HepG2 (cell line): ENCODE measurements around the gene GDF7. TPM values are rescaled to one million over a fixed set of nuclear protein-coding genes. Genes with fewer than 3 reads are reported as not detected.

Experiments used
- ARID2 ChIP-seq: sonication (generic); formaldehyde crosslinking; IDR thresholded peaks from 2 replicates; pipeline ENCODE4 v1.8.1; 2022; ENCODE audit warnings: mild to moderate bottlenecking, missing genetic modification reagents, borderline replicate concordance
- CBFB ChIP-seq: sonication (generic); formaldehyde crosslinking; IDR thresholded peaks from 2 replicates; pipeline ENCODE4 v1.4.0; 2020; ENCODE audit warnings: missing genetic modification reagents
- CCAR2 ChIP-seq: fragments of 200-400 bp; formaldehyde crosslinking; optimal IDR thresholded peaks from 2 replicates; pipeline ENCODE3; 2018; ENCODE audit warnings: low read depth, mild to moderate bottlenecking, low read length, moderate library complexity
- KLF13 ChIP-seq: sonication (generic); formaldehyde crosslinking; IDR thresholded peaks from 2 replicates; pipeline ENCODE4 v1.4.0; 2020; ENCODE audit warnings: mild to moderate bottlenecking, missing genetic modification reagents
- MEF2D ChIP-seq: sonication (generic); formaldehyde crosslinking; IDR thresholded peaks from 2 replicates; pipeline ENCODE4 v1.5.1; 2020; ENCODE audit warnings: mild to moderate bottlenecking, missing genetic modification reagents
- MLLT10 ChIP-seq: sonication (generic); formaldehyde crosslinking; IDR thresholded peaks from 2 replicates; pipeline ENCODE4 v1.4.0; 2020; ENCODE audit warnings: missing genetic modification reagents
- MXI1 ChIP-seq: IDR thresholded peaks from 3 replicates; pipeline ENCODE4 v1.6.1; 2012; ENCODE audit warnings: low read depth, low read length, inconsistent platforms, borderline replicate concordance
- NKX3-1 ChIP-seq: sonication (generic); formaldehyde crosslinking; IDR thresholded peaks from 2 replicates; pipeline ENCODE4 v1.5.0; 2020; ENCODE audit warnings: missing genetic modification reagents
- PAF1 ChIP-seq: IDR thresholded peaks from 2 replicates; pipeline ENCODE4 v1.6.1; 2016; ENCODE audit warnings: missing genetic modification reagents, missing compliant biosample characterization
- POLR2A ChIP-seq, 2 experiments: IDR thresholded peaks; 2 replicates each; pipeline ENCODE4 v1.6.1; 2011; ENCODE audit warnings: low read depth in 2 of 2, low read length in 2 of 2, mild to moderate bottlenecking in 1 of 2, moderate library complexity in 1 of 2; ENCODE audit not compliant: insufficient read depth in 1 of 2
- RBM39 ChIP-seq: fragments of 200-400 bp; formaldehyde crosslinking; IDR thresholded peaks from one replicate; pipeline ENCODE4 v1.6.1; 2018; ENCODE audit warnings: antibody characterized with exemption, mild to moderate bottlenecking, low read depth, low read length; ENCODE audit not compliant: poor library complexity, severe bottlenecking
- REXO4 ChIP-seq: sonication (generic); formaldehyde crosslinking; IDR thresholded peaks from 2 replicates; pipeline ENCODE4 v1.8.0; 2022; ENCODE audit warnings: missing genetic modification reagents, mild to moderate bottlenecking, borderline replicate concordance
- SMC3 ChIP-seq: IDR thresholded peaks from 2 replicates; pipeline ENCODE4 v1.6.1; 2011; ENCODE audit warnings: low read length, improper control_type of control experiment
- ZFP82 ChIP-seq: sonication (generic); formaldehyde crosslinking; IDR thresholded peaks from 2 replicates; pipeline ENCODE4 v1.5.1; 2020; ENCODE audit warnings: mild to moderate bottlenecking, missing genetic modification reagents, borderline replicate concordance
- ZNF143 ChIP-seq: sonication (generic); formaldehyde crosslinking; IDR thresholded peaks from 2 replicates; pipeline ENCODE4 v1.4.0; 2020; ENCODE audit warnings: missing genetic modification reagents
- ZNF234 ChIP-seq: sonication (generic); formaldehyde crosslinking; conservative IDR thresholded peaks from 2 replicates; pipeline ENCODE4 v1.5.1; 2020; ENCODE audit warnings: mild to moderate bottlenecking, missing genetic modification reagents
- ZNF644 ChIP-seq: IDR thresholded peaks from 2 replicates; pipeline ENCODE4 v1.6.1; 2016; ENCODE audit warnings: low read depth
- ZNF773 ChIP-seq: sonication (generic); formaldehyde crosslinking; IDR thresholded peaks from 2 replicates; pipeline ENCODE4 v1.4.0; 2020; ENCODE audit warnings: missing genetic modification reagents, borderline replicate concordance
- ZSCAN29 ChIP-seq: sonication (generic); formaldehyde crosslinking; conservative IDR thresholded peaks from 2 replicates; pipeline ENCODE4 v1.4.0; 2020; ENCODE audit warnings: mild to moderate bottlenecking, missing genetic modification reagents
- polyA plus RNA-seq, 8 experiments: library from polyadenylated mRNA; depleted of rRNA in 3 of 8; stranded (reverse) in 7 of 8; unstranded in 1 of 8; fragments of >200 nt; fragmentation: Illumina TruSeq in 4 of 8; extraction: Trizol in 4 of 8; gene quantifications; 2 replicates each; pipeline versions ENCODE4 v1.2.1 to v1.2.3, GENCODE V29; 2011 to 2016; ENCODE audit warnings: low read depth in 4 of 8, missing spikeins in 1 of 8, mixed read lengths in 1 of 8; ENCODE audit not compliant: insufficient read depth in 1 of 8
- total RNA-seq, 5 experiments: library from RNA; depleted of rRNA; stranded (reverse); fragments of >200 nt; fragmentation: Illumina TruSeq; extraction: Trizol; gene quantifications; 2 replicates each; pipeline ENCODE4 v1.2.3, GENCODE V29; 2016; ENCODE audit warnings: low read depth in 1 of 5
- TF ChIP-seq, protein P1 (sequence below): IDR thresholded peaks from 2 replicates; pipeline ENCODE4 v1.6.1; 2016; ENCODE audit warnings: low read depth
- TF ChIP-seq, protein P2 (sequence below): sonication (generic); formaldehyde crosslinking; IDR thresholded peaks from 2 replicates; pipeline ENCODE4 v1.5.1; 2020; ENCODE audit warnings: mild to moderate bottlenecking, missing genetic modification reagents, borderline replicate concordance
- TF ChIP-seq, protein P3 (sequence below): IDR thresholded peaks from 2 replicates; pipeline ENCODE4 v1.6.1; 2012; ENCODE audit warnings: low read depth, low read length, improper control_type of control experiment
- TF ChIP-seq, protein P4 (sequence below): sonication (generic); formaldehyde crosslinking; IDR thresholded peaks from 2 replicates; pipeline ENCODE4 v1.9.0; 2022; ENCODE audit warnings: low read depth, missing genetic modification reagents

The GDF7 gene
- total and polyA plus RNA-seq, 2 of the 13 experiments (the other 11 are each of a cell fraction or from before 2014, with no cell fraction given): 1.6 to 15.0 TPM

DNA sequence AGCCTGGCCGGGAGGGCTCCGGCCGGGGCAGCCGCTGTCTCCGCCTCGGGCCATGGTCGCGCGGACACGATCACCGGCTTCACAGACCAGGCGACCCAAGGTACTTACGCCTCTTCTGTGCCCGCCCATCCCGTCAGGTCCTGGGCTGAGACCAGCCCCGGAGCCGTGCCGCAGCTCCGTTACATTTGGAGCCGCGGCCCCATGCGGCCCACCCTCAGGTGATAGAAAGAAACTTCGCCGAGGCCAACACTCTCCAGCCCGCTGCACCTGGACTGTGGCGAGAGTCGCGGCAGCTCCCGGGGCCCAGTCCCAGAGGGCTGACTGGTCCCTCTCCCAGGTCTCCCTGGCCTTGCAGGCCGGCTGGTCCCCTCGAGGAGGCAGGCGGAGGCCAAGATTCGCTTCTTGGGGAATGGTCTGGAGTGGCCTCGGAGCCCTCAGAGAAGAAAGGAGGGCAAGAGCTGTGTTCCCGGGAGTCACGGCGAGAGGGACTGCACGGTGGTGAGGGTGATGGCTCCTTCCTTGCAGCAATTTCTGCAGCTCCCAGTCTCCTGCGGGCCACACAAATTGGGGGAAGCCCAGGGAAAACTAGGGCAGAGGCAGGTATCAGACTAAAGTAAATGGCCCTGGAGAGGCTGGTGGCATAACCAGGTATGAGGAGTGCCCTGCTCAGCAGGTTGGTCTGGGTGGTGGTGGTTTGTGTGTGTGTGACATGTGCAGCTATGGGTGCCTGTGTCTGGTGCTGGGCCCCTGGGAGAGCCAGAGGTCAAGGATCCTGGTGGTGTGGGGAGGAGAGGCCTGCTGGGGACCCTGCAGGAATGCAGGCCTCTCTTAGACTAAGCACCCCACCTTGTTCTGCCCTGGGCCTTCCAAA is 822 bp downstream of the GDF7 start (continued):
- no peak for TF ChIP-seq MXI1
- TF ChIP-seq, protein P1, sequence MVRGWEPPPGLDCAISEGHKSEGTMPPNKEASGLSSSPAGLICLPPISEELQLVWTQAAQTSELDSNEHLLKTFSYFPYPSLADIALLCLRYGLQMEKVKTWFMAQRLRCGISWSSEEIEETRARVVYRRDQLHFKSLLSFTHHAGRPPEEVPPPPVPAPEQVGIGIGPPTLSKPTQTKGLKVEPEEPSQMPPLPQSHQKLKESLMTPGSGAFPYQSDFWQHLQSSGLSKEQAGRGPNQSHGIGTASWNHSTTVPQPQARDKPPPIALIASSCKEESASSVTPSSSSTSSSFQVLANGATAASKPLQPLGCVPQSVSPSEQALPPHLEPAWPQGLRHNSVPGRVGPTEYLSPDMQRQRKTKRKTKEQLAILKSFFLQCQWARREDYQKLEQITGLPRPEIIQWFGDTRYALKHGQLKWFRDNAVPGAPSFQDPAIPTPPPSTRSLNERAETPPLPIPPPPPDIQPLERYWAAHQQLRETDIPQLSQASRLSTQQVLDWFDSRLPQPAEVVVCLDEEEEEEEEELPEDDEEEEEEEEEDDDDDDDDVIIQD: no peak
- TF ChIP-seq, protein P2, sequence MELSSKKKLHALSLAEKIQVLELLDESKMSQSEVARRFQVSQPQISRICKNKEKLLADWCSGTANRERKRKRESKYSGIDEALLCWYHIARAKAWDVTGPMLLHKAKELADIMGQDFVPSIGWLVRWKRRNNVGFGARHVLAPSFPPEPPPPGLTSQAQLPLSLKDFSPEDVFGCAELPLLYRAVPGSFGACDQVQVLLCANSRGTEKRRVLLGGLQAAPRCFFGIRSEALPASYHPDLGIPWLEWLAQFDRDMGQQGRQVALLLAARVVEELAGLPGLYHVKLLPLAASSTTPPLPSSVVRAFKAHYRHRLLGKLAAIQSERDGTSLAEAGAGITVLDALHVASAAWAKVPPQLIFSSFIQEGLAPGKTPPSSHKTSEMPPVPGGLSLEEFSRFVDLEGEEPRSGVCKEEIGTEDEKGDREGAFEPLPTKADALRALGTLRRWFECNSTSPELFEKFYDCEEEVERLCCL (CRISPR knock-in tag): no peak
- no peak for TF ChIP-seq NKX3-1 (CRISPR knock-in tag)
- TF ChIP-seq CBFB (CRISPR knock-in tag): no peak; the same call in 1 of the 2 replicates
- no peak for TF ChIP-seq POLR2A (IDR thresholded peaks at IDR 0.05; ENCODE audit: insufficient read depth in 1 of 2, low read depth in 2 of 2, low read length in 2 of 2)
- TF ChIP-seq MEF2D (CRISPR knock-in tag): no peak
- TF ChIP-seq SMC3: no peak
- TF ChIP-seq, protein P3, sequence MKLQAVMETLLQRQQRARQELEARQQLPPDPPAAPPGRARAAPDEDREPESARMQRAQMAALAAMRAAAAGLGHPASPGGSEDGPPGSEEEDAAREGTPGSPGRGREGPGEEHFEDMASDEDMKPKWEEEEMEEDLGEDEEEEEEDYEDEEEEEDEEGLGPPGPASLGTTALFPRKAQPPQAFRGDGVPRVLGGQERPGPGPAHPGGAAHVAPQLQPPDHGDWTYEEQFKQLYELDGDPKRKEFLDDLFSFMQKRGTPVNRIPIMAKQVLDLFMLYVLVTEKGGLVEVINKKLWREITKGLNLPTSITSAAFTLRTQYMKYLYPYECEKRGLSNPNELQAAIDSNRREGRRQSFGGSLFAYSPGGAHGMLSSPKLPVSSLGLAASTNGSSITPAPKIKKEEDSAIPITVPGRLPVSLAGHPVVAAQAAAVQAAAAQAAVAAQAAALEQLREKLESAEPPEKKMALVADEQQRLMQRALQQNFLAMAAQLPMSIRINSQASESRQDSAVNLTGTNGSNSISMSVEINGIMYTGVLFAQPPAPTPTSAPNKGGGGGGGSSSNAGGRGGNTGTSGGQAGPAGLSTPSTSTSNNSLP: no peak
- no peak for TF ChIP-seq RBM39
- no peak for TF ChIP-seq ZNF773 (CRISPR knock-in tag)
- TF ChIP-seq, protein P4, sequence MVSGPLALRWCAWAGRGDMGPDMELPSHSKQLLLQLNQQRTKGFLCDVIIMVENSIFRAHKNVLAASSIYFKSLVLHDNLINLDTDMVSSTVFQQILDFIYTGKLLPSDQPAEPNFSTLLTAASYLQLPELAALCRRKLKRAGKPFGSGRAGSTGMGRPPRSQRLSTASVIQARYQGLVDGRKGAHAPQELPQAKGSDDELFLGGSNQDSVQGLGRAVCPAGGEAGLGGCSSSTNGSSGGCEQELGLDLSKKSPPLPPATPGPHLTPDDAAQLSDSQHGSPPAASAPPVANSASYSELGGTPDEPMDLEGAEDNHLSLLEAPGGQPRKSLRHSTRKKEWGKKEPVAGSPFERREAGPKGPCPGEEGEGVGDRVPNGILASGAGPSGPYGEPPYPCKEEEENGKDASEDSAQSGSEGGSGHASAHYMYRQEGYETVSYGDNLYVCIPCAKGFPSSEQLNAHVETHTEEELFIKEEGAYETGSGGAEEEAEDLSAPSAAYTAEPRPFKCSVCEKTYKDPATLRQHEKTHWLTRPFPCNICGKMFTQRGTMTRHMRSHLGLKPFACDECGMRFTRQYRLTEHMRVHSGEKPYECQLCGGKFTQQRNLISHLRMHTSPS (CRISPR knock-in tag): no peak
- TF ChIP-seq KLF13 (CRISPR knock-in tag): no peak
- TF ChIP-seq ARID2 (CRISPR knock-in tag): 0 out of 2 replicates have a peak, but pooled peaks have one; percentile 68
- TF ChIP-seq ZNF234 (CRISPR knock-in tag): 0 out of 2 replicates have a peak, but pooled peaks have one; percentile 39
- TF ChIP-seq PAF1: no peak
- TF ChIP-seq REXO4 (CRISPR knock-in tag): no peak
- no peak for TF ChIP-seq MLLT10
- no peak for TF ChIP-seq ZNF644
- no peak; the same call in 1 of the 2 replicates for TF ChIP-seq ZSCAN29 (CRISPR knock-in tag)
- peak; percentile 0; the same call in 1 of the 2 replicates for TF ChIP-seq ZNF143 (CRISPR knock-in tag)
- no peak for TF ChIP-seq CCAR2
- peak; percentile 86; the same call in 1 of the 2 replicates for TF ChIP-seq ZFP82
